ENCODE measurements around the gene KRTAP1-4. TPM values are rescaled to one million over a fixed set of nuclear protein-coding genes. Genes with fewer than 3 reads are reported as not detected.
"Not testable (repeated sequence)": the region's sequence is repeated elsewhere in the genome, so short reads cannot be mapped to it uniquely, and the experiment has no call there.

Gene KRTAP1-4
- polyA plus RNA-seq, 3 donors, result not detected

DNA sequence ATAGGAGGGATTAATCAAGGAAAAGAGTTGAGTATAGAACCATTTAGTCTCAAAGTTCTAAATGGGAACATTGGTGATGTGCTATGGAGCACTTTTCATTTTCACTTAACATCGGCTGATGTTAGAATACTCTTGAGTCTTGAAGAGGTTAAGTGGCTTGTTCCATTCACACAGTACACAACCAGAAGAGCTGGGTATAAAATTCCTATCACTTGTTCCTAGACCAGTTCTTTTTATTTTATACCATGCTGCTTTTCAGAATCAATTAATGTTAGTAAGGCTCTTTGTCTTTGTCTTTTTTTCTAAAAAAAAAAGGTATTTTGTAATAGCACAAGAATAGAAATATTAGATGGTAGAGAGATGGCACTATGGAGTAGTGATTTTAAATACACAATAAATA is 13.0 kb upstream of the KRTAP1-4 start:
- no peak overlapping the region for H3K4me2 ChIP-seq (replicated peaks; ENCODE audit: extremely low read depth, low read length, poor library complexity, severe bottlenecking)
- H3K9me3 Mint-ChIP-seq, result peaks cover 0 to 7% (median 2%) of the 10 kb centered on the region in 7 donors
- no peaks in the 10 kb centered on the region for H3K79me2 ChIP-seq (ENCODE audit: insufficient read depth, low read length)
- H3K9ac ChIP-seq (ENCODE audit: insufficient read depth, low read length, poor library complexity, severe bottlenecking), result no peak overlapping the region
- peaks cover 4 to 5% of the 10 kb centered on the region in 2 donors for H3K27me3 ChIP-seq (ENCODE audit: control insufficient read depth in 2 of 2, insufficient read depth in 2 of 2, low read length in 2 of 2)
- H3K4me3 ChIP-seq (replicated peaks in 1 of 3; ENCODE audit: low read depth in 2 of 3, low read length in 3 of 3), result no peak overlapping the region
- H2AFZ ChIP-seq (ENCODE audit: insufficient read depth, low read depth, low read length, poor library complexity, severe bottlenecking), result no peak overlapping the region
- H3K4me1 Mint-ChIP-seq, result no peaks in the 10 kb centered on the region
- no peak overlapping the region for H3K27ac ChIP-seq (ENCODE audit: low read depth in 1 of 2, low read length in 2 of 2)
- H3K27ac Mint-ChIP-seq, result no peak overlapping the region
- H3K36me3 Mint-ChIP-seq, result no peaks in the 10 kb centered on the region
- H3K36me3 ChIP-seq (replicated peaks in 1 of 2; ENCODE audit: control insufficient read depth in 1 of 2, insufficient read depth in 2 of 2, low read length in 2 of 2), result no peaks in the 10 kb centered on the region
- peaks cover 7 to 21% (median 12%) of the 10 kb centered on the region in 3 donors for H3K27me3 Mint-ChIP-seq (ENCODE audit: low read depth in 3 of 3)
- no peaks in the 10 kb centered on the region for H3K9me3 ChIP-seq (replicated peaks in 1 of 2; ENCODE audit: control insufficient read depth in 1 of 2, insufficient read depth in 1 of 2, low read length in 2 of 2)
- TF ChIP-seq, protein P1, sequence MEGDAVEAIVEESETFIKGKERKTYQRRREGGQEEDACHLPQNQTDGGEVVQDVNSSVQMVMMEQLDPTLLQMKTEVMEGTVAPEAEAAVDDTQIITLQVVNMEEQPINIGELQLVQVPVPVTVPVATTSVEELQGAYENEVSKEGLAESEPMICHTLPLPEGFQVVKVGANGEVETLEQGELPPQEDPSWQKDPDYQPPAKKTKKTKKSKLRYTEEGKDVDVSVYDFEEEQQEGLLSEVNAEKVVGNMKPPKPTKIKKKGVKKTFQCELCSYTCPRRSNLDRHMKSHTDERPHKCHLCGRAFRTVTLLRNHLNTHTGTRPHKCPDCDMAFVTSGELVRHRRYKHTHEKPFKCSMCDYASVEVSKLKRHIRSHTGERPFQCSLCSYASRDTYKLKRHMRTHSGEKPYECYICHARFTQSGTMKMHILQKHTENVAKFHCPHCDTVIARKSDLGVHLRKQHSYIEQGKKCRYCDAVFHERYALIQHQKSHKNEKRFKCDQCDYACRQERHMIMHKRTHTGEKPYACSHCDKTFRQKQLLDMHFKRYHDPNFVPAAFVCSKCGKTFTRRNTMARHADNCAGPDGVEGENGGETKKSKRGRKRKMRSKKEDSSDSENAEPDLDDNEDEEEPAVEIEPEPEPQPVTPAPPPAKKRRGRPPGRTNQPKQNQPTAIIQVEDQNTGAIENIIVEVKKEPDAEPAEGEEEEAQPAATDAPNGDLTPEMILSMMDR (IDR thresholded peaks at IDR 0.05), result no peak
- no peak for DNase-seq
- WGBS (ENCODE audit: insufficient coverage), result no CpG with 5 or more reads among the region's 1 CpG
- H3K4me3 Mint-ChIP-seq, result no peak overlapping the region
- intact Hi-C loops (cut with micrococcal nuclease), result no loop called here
- H4K20me1 ChIP-seq (ENCODE audit: insufficient read depth, low read length), result no peaks in the 10 kb centered on the region
- H3K4me1 ChIP-seq (ENCODE audit: control insufficient read depth in 1 of 2, insufficient read depth in 2 of 2, low read length in 2 of 2), result no peaks in the 10 kb centered on the region

DNA sequence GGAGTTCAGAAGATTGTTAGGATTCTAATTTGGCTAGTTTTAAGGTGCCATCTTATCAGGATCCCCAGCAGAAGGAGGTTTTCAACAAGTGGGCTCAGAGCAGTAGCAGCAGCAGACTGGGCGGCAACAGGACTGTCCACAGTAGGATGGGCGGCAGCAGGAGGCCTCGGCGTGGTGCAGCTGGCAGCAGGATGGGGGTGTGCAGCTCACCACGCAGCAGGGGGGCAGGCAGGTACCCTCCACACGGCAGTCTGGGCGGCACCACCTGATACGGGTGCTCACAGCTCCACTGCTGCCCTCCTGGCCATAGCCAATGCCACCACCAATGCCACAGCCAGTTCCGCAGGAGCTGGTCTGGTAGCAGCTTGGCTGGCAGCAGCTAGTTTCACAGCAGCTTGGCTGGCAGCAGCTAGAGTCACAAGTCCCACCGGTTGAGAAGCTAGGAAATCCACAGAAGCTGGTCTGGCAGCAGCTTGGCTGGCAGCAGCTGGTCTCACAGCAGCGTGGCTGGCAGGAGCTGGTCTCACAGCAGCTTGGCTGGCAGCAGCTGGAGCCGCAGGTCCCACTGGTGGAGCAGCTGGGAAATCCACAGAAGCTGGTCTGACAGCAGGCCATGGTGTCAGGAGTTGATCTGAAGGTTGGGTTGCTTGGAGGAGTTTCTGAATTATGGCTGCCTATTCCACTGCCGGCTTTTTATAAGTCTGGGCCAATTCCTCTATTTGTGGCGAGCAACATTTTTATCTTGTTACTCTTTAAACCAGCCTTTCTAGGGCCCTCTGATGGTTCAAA is 11.0 kb upstream of the KRTAP1-4 start, which contains the start of gene KRTAP1-1:
TSS of gene KRTAP1-1 (minus strand) at position 668 of the 789 bp plus-strand sequence. CDS start at position 615, 53 bp downstream.
- H3K4me2 ChIP-seq (replicated peaks; ENCODE audit: extremely low read depth, low read length, poor library complexity, severe bottlenecking); H3K9me3 Mint-ChIP-seq; H3K36me3 ChIP-seq (replicated peaks in 1 of 2; ENCODE audit: control insufficient read depth in 1 of 2, insufficient read depth in 2 of 2, low read length in 2 of 2); H3K9me3 ChIP-seq (replicated peaks in 1 of 2; ENCODE audit: control insufficient read depth in 1 of 2, insufficient read depth in 1 of 2, low read length in 2 of 2); H3K79me2 ChIP-seq (ENCODE audit: insufficient read depth, low read length); H3K36me3 Mint-ChIP-seq; H3K27me3 ChIP-seq (ENCODE audit: control insufficient read depth in 2 of 2, insufficient read depth in 2 of 2, low read length in 2 of 2); H2AFZ ChIP-seq (ENCODE audit: insufficient read depth, low read depth, low read length, poor library complexity, severe bottlenecking); H4K20me1 ChIP-seq (ENCODE audit: insufficient read depth, low read length); H3K4me3 Mint-ChIP-seq; intact Hi-C loops (cut with micrococcal nuclease); DNase-seq; H3K9ac ChIP-seq (ENCODE audit: insufficient read depth, low read length, poor library complexity, severe bottlenecking); H3K4me3 ChIP-seq (replicated peaks in 1 of 3; ENCODE audit: low read depth in 2 of 3, low read length in 3 of 3); H3K27ac ChIP-seq (ENCODE audit: low read depth in 1 of 2, low read length in 2 of 2); H3K4me1 ChIP-seq (ENCODE audit: control insufficient read depth in 1 of 2, insufficient read depth in 2 of 2, low read length in 2 of 2); H3K4me1 Mint-ChIP-seq; H3K27me3 Mint-ChIP-seq (ENCODE audit: low read depth in 3 of 3); H3K27ac Mint-ChIP-seq: not testable (repeated sequence)
- 94% methylated on average over 6 of the region's 14 CpGs for WGBS (ENCODE audit: insufficient coverage)
